ENCODE measurements around the gene COL6A3. TPM values are rescaled to one million over a fixed set of nuclear protein-coding genes. Genes with fewer than 3 reads are reported as not detected.

The COL6A3 gene
- total and polyA plus RNA-seq, 8 donors = 5.0 to 249 (median 17.1) TPM

DNA sequence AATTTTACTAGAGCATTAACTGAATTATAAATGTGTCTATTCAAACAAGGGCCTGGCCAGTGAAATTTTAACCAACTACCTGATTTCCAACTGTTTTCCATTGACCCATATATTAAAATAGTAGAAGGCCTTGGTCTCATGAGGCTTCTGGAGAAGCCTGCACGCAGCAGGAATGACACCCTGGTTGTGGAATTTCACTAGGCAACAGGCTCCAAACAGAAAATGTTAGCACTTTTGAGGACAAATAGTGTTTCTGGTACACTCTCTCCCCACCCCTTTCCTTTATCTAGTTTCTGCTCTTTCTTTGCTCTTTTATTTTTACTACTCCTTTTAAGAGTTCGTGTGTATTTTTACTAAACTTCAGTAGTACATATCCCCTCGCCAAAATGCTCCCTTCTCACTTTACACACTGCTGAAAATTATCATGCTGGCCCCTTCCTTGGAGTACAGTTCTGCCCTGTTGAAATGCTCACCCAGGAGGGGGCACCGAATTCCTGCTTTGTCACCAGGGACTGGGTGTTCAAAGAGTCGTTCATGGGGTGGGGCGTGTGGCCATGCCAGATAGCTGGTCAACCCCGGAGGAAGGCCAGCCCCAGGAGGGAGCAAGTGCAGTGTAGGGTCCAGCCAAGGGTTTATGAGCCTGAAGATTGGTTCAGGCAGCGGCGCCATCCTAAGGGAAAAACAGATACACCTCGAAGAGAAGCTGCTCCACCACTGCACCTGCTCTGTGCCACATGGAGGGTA lies 22.1 kb upstream of the COL6A3 start:
- peak overlapping the region; percentile 26 to 55 (median 48) for H3K27ac ChIP-seq

DNA sequence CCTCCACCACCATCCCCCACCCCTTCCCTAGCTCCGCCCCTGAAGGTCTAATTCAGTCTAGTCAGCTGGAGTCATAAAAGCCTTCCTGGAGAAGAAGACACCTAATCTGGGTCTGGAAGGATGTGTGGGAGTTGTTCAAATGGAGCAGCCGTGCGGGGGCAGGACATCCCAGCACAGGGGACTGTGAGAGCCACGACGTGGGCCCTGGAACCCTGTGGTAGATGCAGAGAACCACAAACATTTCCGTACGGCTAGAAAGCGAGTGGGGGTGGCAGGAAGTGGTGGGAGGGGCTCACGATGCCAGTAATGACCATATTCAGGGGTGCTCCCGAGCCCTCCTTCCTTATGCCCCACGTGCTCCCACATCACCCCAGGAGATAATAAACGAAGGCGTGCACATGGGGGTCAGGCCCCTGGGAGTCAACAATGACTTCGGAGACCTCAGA lies 20.9 kb upstream of the COL6A3 start:
- intact Hi-C loops (cut with DNase I) = no loop called here
- H3K27ac ChIP-seq = peak overlapping the region in 2 of 4 donors; percentile 48 to 55
- no peaks in the 10 kb centered on the region for H3K9me3 ChIP-seq
- no peak overlapping the region for H3K4me3 ChIP-seq
- no peak for DNase-seq
- H3K27me3 ChIP-seq = no peaks in the 10 kb centered on the region
- peak in 1 of 4 donors; percentile 5 for ATAC-seq
- peaks cover 0 to 5% (median 0%) of the 10 kb centered on the region in 3 donors for H3K4me1 ChIP-seq
- no peak for FAIRE-seq
- 46 to 61% methylated on average over 14 of the region's 14 CpGs for WGBS, 2 donors
- no peaks in the 10 kb centered on the region for H3K36me3 ChIP-seq
- TF ChIP-seq, protein P1, sequence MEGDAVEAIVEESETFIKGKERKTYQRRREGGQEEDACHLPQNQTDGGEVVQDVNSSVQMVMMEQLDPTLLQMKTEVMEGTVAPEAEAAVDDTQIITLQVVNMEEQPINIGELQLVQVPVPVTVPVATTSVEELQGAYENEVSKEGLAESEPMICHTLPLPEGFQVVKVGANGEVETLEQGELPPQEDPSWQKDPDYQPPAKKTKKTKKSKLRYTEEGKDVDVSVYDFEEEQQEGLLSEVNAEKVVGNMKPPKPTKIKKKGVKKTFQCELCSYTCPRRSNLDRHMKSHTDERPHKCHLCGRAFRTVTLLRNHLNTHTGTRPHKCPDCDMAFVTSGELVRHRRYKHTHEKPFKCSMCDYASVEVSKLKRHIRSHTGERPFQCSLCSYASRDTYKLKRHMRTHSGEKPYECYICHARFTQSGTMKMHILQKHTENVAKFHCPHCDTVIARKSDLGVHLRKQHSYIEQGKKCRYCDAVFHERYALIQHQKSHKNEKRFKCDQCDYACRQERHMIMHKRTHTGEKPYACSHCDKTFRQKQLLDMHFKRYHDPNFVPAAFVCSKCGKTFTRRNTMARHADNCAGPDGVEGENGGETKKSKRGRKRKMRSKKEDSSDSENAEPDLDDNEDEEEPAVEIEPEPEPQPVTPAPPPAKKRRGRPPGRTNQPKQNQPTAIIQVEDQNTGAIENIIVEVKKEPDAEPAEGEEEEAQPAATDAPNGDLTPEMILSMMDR (IDR thresholded peaks at IDR 0.05) = no peak

More for the DNA sequence above, 22.1 kb upstream of the COL6A3 start:
- Histone ChIP-seq H3K9me3 (no peaks in the 10 kb centered on the region), H3K27me3 (no peaks in the 10 kb centered on the region), H3K4me3 (no peak overlapping the region), H3K4me1 (peaks cover 0 to 5% (median 0%) of the 10 kb centered on the region in 3 donors), H3K36me3 (no peaks in the 10 kb centered on the region)
- 66 to 78% methylated on average over 10 of the region's 10 CpGs for WGBS, 2 donors
- intact Hi-C loops (cut with DNase I) = no loop called here
- no peak for DNase-seq
- TF ChIP-seq, protein P1 (IDR thresholded peaks at IDR 0.05) = no peak
- ATAC-seq = peak in 3 of 4 donors; percentile 11 to 69 (median 44)
- FAIRE-seq = peak; percentile 20

DNA sequence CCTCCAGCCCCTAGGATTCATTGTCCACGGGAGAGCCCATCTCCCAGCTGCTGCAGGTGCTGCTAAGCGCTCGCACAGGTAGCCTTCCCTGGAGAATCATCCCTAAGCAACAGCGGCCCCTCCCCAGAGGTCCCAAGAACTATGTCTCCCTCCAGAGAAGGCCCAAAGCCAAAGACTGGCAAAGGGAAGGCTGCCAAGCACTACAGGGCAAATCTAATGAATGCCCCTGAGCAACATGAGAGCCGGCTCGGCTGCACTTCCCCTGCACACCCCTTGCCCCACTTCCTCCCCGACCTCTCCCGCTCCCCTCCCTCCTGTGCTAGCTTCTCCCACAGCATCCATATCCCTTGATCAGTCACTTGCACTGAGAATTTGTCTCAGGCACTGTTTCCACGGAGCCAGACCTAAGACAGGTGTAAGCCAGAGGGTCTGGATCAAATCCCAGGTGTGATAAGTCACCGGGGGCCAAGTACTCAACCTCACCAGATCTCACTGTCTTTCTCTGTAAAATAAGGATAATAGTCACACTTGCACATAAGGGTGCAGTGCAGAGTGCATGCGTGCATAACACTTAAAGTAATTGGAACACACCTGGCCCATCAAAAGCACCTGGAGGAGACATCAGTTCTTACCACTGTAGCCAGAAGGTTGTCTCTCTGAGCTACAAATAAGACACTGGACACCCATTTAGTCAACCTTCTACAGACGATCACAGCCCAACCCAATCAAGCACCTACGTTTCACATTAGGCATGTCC lies 20.1 kb upstream of the COL6A3 start:
- no peak for FAIRE-seq
- no peak for DNase-seq
- 48 to 54% methylated on average over 13 of the region's 13 CpGs for WGBS, 2 donors

DNA sequence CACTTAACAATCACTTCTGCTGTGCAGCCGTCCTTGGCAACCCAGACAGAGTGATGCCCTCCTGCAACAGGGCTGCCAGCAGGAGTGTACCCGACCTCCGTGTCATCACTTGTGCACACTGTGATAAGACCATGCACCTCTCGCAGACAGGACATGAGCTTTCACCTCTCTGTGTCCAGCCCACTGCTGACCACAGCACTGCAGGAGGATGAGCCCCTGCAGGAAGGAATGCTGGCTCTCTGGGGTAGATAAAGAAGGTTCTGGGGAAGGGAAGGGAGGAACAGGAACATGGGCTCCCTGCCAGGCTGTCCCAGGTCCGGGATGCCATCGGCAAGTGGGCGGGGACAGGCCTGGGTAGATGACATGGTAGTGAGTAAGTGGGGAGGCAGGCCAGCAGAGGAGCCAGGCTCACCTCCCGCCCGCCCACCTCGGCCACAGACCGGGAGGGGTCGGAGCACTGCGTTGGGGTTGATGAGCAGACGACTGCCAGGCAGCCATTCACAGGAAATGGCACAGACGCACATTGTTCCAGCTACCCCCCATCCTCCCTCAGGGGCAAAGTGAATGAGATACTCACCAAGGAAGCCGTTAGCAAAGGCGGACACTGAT lies 18.6 kb upstream of the COL6A3 start:
- Histone ChIP-seq H3K27me3 (no peaks in the 10 kb centered on the region), H3K4me3 (no peak overlapping the region), H3K4me1 (peaks cover 0 to 5% (median 0%) of the 10 kb centered on the region in 3 donors), H3K27ac (no peak overlapping the region), H3K9me3 (no peaks in the 10 kb centered on the region), H3K36me3 (no peaks in the 10 kb centered on the region)
- intact Hi-C loops (cut with DNase I) = no loop called here
- ATAC-seq = peak in 2 of 4 donors; percentile 41 to 46
- peak in 1 of 6 donors; percentile 55 for DNase-seq
- no peak for FAIRE-seq
- 28 to 33% methylated on average over 17 of the region's 17 CpGs for WGBS, 2 donors
- TF ChIP-seq, protein P1 (IDR thresholded peaks at IDR 0.05) = no peak

More for the DNA sequence above, 20.1 kb upstream of the COL6A3 start:
- no peaks in the 10 kb centered on the region for H3K27me3 ChIP-seq
- H3K9me3 ChIP-seq = no peaks in the 10 kb centered on the region
- peaks cover 0 to 5% (median 0%) of the 10 kb centered on the region in 3 donors for H3K4me1 ChIP-seq
- H3K36me3 ChIP-seq = no peaks in the 10 kb centered on the region
- no peak overlapping the region for H3K4me3 ChIP-seq
- intact Hi-C loops (cut with DNase I) = no loop called here
- TF ChIP-seq, protein P1 (IDR thresholded peaks at IDR 0.05) = no peak
- H3K27ac ChIP-seq = no peak overlapping the region
- ATAC-seq = no peak
